Esophagus squamous epithelium (tissue), 5 donors: ENCODE measurements around the gene TSHZ2. TPM values are rescaled to one million over a fixed set of nuclear protein-coding genes. Genes with fewer than 3 reads are reported as not detected.

Experiments used
- DNase-seq: peaks from one replicate; lab custom pipeline; 2025; lab: John Stamatoyannopoulos, UW
- H3K27ac ChIP-seq, 4 donors: fragments of 200-600 bp; sonication (generic); one replicate each; pipeline ENCODE4 v1.5.1; 2016 to 2019; ENCODE audit warnings: mild to moderate bottlenecking in 1 of 4
- H3K27me3 ChIP-seq, 4 donors: fragments of 200-600 bp; sonication (generic); 1 replicate in 3 of 4; 2 replicates in 1 of 4; pipeline versions ENCODE4 v1.5.1 to v1.6.0; 2017 to 2021; ENCODE audit warnings: antibody characterized with exemption in 1 of 4
- H3K36me3 ChIP-seq, 3 donors: fragments of 200-600 bp; sonication (generic); one replicate each; pipeline ENCODE4 v1.5.1; 2016 to 2019
- H3K4me1 ChIP-seq, 3 donors: fragments of 200-600 bp; sonication (generic); one replicate each; pipeline ENCODE4 v1.5.1; 2017 to 2019
- H3K4me3 ChIP-seq, 4 donors: fragments of 200-600 bp; sonication (generic); 1 replicate in 3 of 4; 2 replicates in 1 of 4; pipeline ENCODE4 v1.5.1; 2016 to 2019; ENCODE audit warnings: mild to moderate bottlenecking in 2 of 4, moderate library complexity in 1 of 4
- H3K9me3 ChIP-seq, 3 donors: fragments of 200-600 bp; sonication (generic); one replicate each; pipeline ENCODE4 v1.5.1; 2016 to 2019
- CTCF ChIP-seq, 6 experiments: fragments of 450-650 bp in 4 of 6; fragments of 200-600 bp in 2 of 6; sonication (generic) in 2 of 6; IDR thresholded peaks; one replicate each; pipeline ENCODE4 v1.5.1; 2016 to 2019; ENCODE audit warnings: antibody characterized with exemption in 6 of 6, mild to moderate bottlenecking in 4 of 6, moderate library complexity in 4 of 6
- POLR2A ChIP-seq, 4 donors: fragments of 450-650 bp; IDR thresholded peaks; one replicate each; pipeline ENCODE4 v1.6.1; 2017; ENCODE audit warnings: antibody characterized with exemption in 4 of 4, mild to moderate bottlenecking in 4 of 4, moderate library complexity in 3 of 4
- WGBS, 2 donors: methylation state at CpG; one replicate each; pipeline ENCODE4 v1.1.5; 2018; 5-methylcytosine and 5-hydroxymethylcytosine counted together
- intact Hi-C: fragments of 100-400 bp; cut with DNase I; formaldehyde crosslinking; loops from one replicate; pipeline ENCODE4 v1.15.0; 2022
- total RNA-seq, 4 donors: library from RNA; depleted of rRNA; stranded (reverse); fragments of >200 nt; gene quantifications; one replicate each; pipeline ENCODE4 v1.1.0, GENCODE V29; 2016
- donor health status: DM: yes; HTN: yes; CAD: no.

Gene TSHZ2
- total RNA-seq, 4 donors from 2014 or later = 4.7 to 22.0 (median 12.9) TPM

DNA sequence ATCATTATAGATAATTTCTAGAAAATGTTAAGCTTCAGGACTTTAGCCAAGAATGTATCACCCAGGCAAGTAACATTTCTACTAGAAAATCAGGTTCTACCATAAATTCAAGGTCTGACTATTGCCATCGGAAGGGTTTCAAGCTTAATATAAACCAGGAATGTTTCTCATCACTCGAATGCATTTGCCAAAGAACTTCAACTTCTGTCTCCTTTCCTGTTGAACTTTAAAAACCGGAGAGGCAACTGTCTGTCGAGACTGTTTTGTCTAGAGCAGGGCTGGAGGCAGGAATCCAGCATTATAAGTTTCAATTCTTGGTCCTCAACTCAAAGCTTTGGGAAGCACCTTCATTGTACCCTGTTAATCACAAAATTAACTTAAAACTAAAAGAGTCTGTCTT, 356.8 kb downstream of the TSHZ2 start:
- DNase-seq = no peak
- Histone ChIP-seq H3K27ac (no peak overlapping the region), H3K36me3 (no peaks in the 10 kb centered on the region), H3K9me3 (no peaks in the 10 kb centered on the region), H3K4me1 (peaks cover 0 to 8% (median 0%) of the 10 kb centered on the region in 3 donors), H3K4me3 (no peak overlapping the region), H3K27me3 (no peaks in the 10 kb centered on the region)
- TF ChIP-seq CTCF (IDR thresholded peaks at IDR 0.05) (no peak), POLR2A (IDR thresholded peaks at IDR 0.05) (no peak)
- intact Hi-C loops = no loop called here
- 32 to 42% methylated on average over 4 of the region's 4 CpGs for WGBS, 2 donors

DNA sequence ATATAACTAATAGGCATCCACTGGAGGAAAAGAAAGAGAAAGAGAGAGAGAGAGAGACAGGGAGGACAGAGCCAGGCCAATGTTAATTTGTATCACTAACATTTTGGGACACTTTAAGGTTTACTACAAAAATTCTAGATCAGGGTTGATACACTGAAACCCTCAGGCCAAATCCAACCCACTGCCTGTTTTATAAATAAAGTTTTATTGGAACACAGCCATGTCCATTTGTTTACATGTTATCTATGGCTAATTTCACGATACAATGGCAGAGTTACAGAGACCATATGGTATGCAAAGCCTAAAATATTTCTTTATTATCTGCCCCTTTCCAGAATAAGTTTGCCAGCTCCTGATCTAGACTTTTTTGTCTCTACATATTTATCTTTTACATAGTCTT, 357.6 kb downstream of the TSHZ2 start:
- Histone ChIP-seq H3K27ac (no peak overlapping the region), H3K36me3 (no peaks in the 10 kb centered on the region), H3K4me3 (no peak overlapping the region), H3K9me3 (no peaks in the 10 kb centered on the region), H3K4me1 (peaks cover 0 to 8% (median 0%) of the 10 kb centered on the region in 3 donors), H3K27me3 (no peaks in the 10 kb centered on the region)
- WGBS, 2 donors = 75 to 85% methylated on average over 1 of the region's 1 CpG
- DNase-seq = no peak
- intact Hi-C loops = no loop called here
- TF ChIP-seq CTCF (IDR thresholded peaks at IDR 0.05) (no peak), POLR2A (IDR thresholded peaks at IDR 0.05) (no peak)

- Histone ChIP-seq H3K27me3 (no peaks in the 10 kb centered on the region), H3K27ac (no peak overlapping the region), H3K4me3 (no peak overlapping the region), H3K9me3 (no peaks in the 10 kb centered on the region), H3K36me3 (no peaks in the 10 kb centered on the region), H3K4me1 (peaks cover 0 to 8% (median 0%) of the 10 kb centered on the region in 3 donors)
- DNase-seq = no peak
- TF ChIP-seq CTCF (IDR thresholded peaks at IDR 0.05) (no peak), POLR2A (IDR thresholded peaks at IDR 0.05) (no peak)
- 68 to 78% methylated on average over 6 of the region's 6 CpGs for WGBS, 2 donors
- intact Hi-C loops = no loop called here
These were observed 358.5 kb downstream of the TSHZ2 start for GRCh38 chr20:53330601-53331140.

DNA sequence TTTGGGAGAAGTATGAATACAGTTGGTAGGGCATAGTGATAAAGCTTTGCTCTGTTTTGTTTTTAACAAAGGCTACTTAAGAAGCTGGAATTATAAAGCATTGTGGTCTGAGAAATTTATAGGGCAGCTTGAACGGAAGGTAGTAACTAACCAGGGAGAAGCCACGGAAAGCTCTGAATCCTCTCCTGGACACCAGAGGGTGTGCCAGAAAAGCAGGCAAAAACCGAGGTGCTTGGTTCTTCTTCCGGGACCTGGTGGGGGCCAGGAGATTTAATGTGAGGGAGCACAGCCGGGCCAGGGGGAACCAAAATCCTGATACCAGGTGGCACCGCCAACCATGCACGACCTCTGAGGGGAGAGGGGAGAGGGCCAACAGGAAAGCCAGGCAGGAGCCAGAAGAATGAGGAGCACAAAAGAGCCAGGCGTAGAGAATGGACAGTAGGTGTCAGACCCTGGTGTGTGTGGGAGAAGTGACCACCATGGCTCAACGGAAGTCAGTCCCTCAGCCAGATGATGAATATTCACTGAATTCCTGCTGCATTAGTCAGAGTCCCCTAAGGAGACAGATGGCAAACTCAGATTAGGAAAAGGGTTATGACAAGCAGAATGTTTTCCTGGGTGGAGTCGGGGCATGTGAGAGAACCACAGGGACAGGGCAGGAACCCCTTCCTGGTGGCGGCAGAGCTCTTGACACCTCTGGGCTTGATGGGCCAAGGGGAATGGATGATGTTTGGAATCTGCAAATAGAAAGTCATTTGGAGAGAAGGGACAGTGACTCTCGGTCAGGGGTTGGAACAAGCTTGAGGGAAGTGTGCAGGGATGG, 359.2 kb downstream of the TSHZ2 start:
- WGBS, 2 donors = 55 to 64% methylated on average over 12 of the region's 12 CpGs
- DNase-seq = no peak
- intact Hi-C loops = no loop called here
- no peaks in the 10 kb centered on the region for H3K9me3 ChIP-seq
- no peak overlapping the region for H3K4me3 ChIP-seq
- TF ChIP-seq CTCF (IDR thresholded peaks at IDR 0.05) (no peak), POLR2A (IDR thresholded peaks at IDR 0.05) (no peak)
- H3K4me1 ChIP-seq = peaks cover 0 to 8% (median 0%) of the 10 kb centered on the region in 3 donors
- peak overlapping the region in 1 of 4 donors; percentile 16 for H3K27ac ChIP-seq
- H3K27me3 ChIP-seq = no peaks in the 10 kb centered on the region
- H3K36me3 ChIP-seq = no peaks in the 10 kb centered on the region
